ENCODE measurements around the gene LPP. TPM values are rescaled to one million over a fixed set of nuclear protein-coding genes. Genes with fewer than 3 reads are reported as not detected.

The LPP gene
- total RNA-seq, 1 donor from 2014 or later, result 218 TPM

DNA sequence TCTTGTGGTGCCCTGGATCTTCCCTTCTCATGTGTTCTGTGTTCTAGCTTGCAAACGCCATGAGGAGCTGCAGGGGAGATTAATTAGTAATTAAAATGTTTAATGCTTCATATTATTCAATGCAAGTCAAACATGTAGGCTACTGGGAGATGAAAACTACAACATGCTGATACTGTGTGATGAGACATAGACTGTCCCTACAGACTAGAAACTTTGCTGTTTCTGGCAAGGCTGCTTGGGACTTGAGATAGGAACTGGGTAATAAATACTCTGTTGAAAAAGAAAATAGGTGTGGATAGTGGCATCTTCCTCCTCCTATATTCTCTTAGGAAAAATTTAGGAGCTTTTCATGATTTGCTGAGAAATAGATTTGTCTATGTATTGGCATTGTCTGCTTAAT is 379.2 kb downstream of the LPP start:
- no peak for DNase-seq (ENCODE audit: low read depth)

DNA sequence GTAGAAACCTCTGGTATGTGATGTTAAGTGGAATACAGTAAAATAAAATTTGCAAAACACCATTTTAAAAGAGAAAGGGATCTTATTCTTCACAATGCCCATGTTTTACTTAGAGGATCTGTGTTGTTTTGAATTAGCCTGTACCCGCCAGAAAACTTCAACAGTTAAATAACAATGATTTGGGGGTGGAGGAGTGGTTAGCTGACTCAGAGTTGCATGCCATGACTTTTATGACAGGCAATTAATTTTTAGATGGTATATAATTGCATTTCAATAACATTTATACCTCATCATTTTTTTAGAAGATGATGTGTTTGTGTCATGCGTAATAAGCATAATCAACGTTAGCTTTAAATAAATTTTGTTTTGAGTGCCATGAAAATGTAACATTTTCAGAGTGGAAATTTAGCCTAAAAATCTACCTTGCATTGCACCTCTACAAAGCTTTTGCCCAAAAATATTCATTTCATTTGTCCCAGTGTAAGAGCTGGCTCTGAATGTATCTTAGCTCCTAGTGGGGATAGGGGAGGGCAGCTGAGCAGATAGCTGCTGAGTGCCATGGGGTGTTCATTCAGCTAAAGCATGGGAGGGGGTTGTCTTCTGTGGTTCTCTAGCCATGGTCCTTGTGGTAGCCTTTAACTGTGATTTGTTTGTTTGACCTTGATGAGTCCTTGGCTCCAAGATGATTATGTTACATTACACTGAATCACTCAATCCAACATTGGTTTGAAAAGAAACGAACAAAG is 379.8 kb downstream of the LPP start:
- TF ChIP-seq, protein P1, sequence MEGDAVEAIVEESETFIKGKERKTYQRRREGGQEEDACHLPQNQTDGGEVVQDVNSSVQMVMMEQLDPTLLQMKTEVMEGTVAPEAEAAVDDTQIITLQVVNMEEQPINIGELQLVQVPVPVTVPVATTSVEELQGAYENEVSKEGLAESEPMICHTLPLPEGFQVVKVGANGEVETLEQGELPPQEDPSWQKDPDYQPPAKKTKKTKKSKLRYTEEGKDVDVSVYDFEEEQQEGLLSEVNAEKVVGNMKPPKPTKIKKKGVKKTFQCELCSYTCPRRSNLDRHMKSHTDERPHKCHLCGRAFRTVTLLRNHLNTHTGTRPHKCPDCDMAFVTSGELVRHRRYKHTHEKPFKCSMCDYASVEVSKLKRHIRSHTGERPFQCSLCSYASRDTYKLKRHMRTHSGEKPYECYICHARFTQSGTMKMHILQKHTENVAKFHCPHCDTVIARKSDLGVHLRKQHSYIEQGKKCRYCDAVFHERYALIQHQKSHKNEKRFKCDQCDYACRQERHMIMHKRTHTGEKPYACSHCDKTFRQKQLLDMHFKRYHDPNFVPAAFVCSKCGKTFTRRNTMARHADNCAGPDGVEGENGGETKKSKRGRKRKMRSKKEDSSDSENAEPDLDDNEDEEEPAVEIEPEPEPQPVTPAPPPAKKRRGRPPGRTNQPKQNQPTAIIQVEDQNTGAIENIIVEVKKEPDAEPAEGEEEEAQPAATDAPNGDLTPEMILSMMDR (IDR thresholded peaks at IDR 0.05; ENCODE audit: insufficient read depth, low read length, poor library complexity, severe bottlenecking), result no peak
- no peak for DNase-seq (ENCODE audit: low read depth)
- Histone ChIP-seq H3K36me3 (ENCODE audit: control insufficient read depth, insufficient read depth, low read length) (no peaks in the 10 kb centered on the region), H3K4me3 (ENCODE audit: low read depth, low read length) (no peak overlapping the region), H3K27me3 (ENCODE audit: control insufficient read depth, insufficient read depth, low read length) (no peaks in the 10 kb centered on the region)

More for the DNA sequence above, 379.2 kb downstream of the LPP start:
- Histone ChIP-seq H3K4me3 (ENCODE audit: low read depth, low read length) (no peak overlapping the region), H3K36me3 (ENCODE audit: control insufficient read depth, insufficient read depth, low read length) (no peaks in the 10 kb centered on the region), H3K27me3 (ENCODE audit: control insufficient read depth, insufficient read depth, low read length) (no peaks in the 10 kb centered on the region)
- TF ChIP-seq, protein P1 (IDR thresholded peaks at IDR 0.05; ENCODE audit: insufficient read depth, low read length, poor library complexity, severe bottlenecking), result no peak

DNA sequence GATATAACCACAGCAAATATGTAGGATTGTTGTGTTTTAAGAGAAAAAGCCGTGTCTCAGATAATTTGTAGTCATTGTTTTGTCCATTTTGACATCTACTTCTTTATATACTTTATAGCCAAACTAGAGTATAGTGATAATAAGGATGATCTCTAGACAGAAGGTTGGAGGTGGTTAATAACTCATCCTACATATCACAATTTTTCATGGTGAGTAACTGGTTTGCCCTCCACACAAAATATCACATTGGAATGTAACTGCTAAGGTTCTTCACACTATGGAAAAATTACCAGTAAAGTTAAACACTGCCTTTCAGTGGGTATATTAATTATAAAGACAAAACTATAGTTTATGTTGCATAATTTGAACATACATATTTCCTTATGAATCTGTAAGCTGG is 380.7 kb downstream of the LPP start:
- DNase-seq (ENCODE audit: low read depth), result no peak
- Histone ChIP-seq H3K27me3 (ENCODE audit: control insufficient read depth, insufficient read depth, low read length) (no peaks in the 10 kb centered on the region), H3K4me3 (ENCODE audit: low read depth, low read length) (no peak overlapping the region), H3K36me3 (ENCODE audit: control insufficient read depth, insufficient read depth, low read length) (no peaks in the 10 kb centered on the region)
- TF ChIP-seq, protein P1 (IDR thresholded peaks at IDR 0.05; ENCODE audit: insufficient read depth, low read length, poor library complexity, severe bottlenecking), result no peak

DNA sequence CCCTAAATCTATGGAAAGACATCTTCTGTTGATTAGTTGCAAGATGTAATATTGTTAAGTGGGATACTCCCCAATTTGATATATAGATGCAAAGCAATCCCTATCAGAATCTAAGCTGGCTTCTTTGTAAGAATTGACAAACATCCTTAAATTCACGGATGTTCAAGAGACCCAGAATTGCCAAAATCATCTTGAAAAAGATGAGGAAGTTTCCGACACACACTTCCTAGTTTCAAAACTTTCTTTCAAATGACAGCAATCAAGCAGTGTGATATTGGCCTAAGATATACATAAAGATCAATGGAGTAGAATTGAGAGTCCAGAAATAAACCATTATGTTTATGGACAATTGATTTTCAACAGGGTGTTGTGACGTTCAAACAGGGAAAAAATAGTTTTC is 383.6 kb downstream of the LPP start:
- TF ChIP-seq, protein P1 (IDR thresholded peaks at IDR 0.05; ENCODE audit: insufficient read depth, low read length, poor library complexity, severe bottlenecking), result no peak
- H3K4me3 ChIP-seq (ENCODE audit: low read depth, low read length), result no peak overlapping the region
- no peak for DNase-seq (ENCODE audit: low read depth)
- no peaks in the 10 kb centered on the region for H3K27me3 ChIP-seq (ENCODE audit: control insufficient read depth, insufficient read depth, low read length)
- H3K36me3 ChIP-seq (ENCODE audit: control insufficient read depth, insufficient read depth, low read length), result no peaks in the 10 kb centered on the region

DNA sequence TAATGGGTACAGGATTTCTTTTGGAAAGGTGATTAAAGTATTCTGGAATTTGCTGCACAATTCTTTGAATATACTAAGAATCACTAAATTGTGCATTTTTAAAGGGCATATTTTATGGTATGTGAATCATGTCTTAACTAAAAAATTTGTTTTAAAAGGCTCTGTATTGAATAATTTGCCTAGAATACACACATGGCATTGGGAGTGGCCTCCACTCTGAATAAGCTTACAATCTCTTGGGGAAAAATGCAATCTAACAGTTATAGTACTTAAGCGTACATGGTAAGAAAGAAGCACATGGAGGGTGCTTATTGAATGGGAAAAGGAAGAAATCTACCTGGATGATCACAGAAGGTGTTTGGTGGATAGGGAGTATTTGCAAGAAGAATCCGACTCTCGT is 385.1 kb downstream of the LPP start:
- Histone ChIP-seq H3K4me3 (ENCODE audit: low read depth, low read length) (no peak overlapping the region), H3K27me3 (ENCODE audit: control insufficient read depth, insufficient read depth, low read length) (no peaks in the 10 kb centered on the region), H3K36me3 (ENCODE audit: control insufficient read depth, insufficient read depth, low read length) (no peaks in the 10 kb centered on the region)
- TF ChIP-seq, protein P1 (IDR thresholded peaks at IDR 0.05; ENCODE audit: insufficient read depth, low read length, poor library complexity, severe bottlenecking), result no peak
- DNase-seq (ENCODE audit: low read depth), result no peak

Data from kidney epithelial cell (primary cell).